K562 (cell line): ENCODE data around the gene DGCR6L. TPM values are rescaled to one million over a fixed set of nuclear protein-coding genes. Genes with fewer than 3 reads are reported as not detected.
A peak's percentile ranks its signal among the peaks of the same experiment; 100 is the strongest.

Experiments
- HNRNPUL1 ChIP-seq: fragments of 200-400 bp; formaldehyde crosslinking; IDR thresholded peaks from 2 replicates; pipeline ENCODE4 v1.6.1; 2017; ENCODE audit warnings: low read length
- RB1 ChIP-seq: fragments of 450-650 bp; IDR thresholded peaks from 2 replicates; pipeline ENCODE4 v1.6.1; 2017; ENCODE audit warnings: low read depth, mild to moderate bottlenecking
- SIN3A ChIP-seq, 2 experiments: fragments of 150-350 bp in 1 of 2; IDR thresholded peaks; 2 replicates each; pipeline ENCODE4 v1.6.1; 2011 to 2016; ENCODE audit warnings: borderline replicate concordance in 2 of 2, low read depth in 2 of 2, low read length in 2 of 2, mild to moderate bottlenecking in 2 of 2, moderate library complexity in 2 of 2; ENCODE audit not compliant: control insufficient read depth in 1 of 2
- polyA plus RNA-seq, 8 experiments: library from polyadenylated mRNA; depleted of rRNA in 4 of 8; stranded (reverse) in 5 of 8; unstranded in 3 of 8; fragments of >200 nt; fragmentation: Nextera tagmentation in 2 of 8; fragmentation: Illumina TruSeq in 1 of 8; extraction: Ambion mirVana in 2 of 8; extraction: Trizol in 1 of 8; gene quantifications; 2 replicates each; pipeline versions ENCODE4 v1.2.1 to v1.2.3, GENCODE V29; 2011 to 2014; ENCODE audit warnings: inconsistent platforms in 1 of 8, missing spikeins in 1 of 8
- total RNA-seq, 7 experiments: library from RNA; depleted of rRNA in 6 of 7; stranded (reverse); fragments of >200 nt in 6 of 7; fragmentation: Illumina TruSeq in 2 of 7; extraction: Trizol in 2 of 7; gene quantifications; 2 replicates each; pipeline versions ENCODE4 v1.2.1 to v1.2.3, GENCODE V29; 2011 to 2021; ENCODE audit warnings: low replicate concordance in 1 of 7
- TF ChIP-seq, protein P1 (sequence below): fragments of 250-450 bp; sonication (Bioruptor Pico); IDR thresholded peaks from 2 replicates; pipeline ENCODE4 v1.4.0; 2020; ENCODE audit warnings: mild to moderate bottlenecking, moderate library complexity
- TF ChIP-seq, protein P2 (sequence below): sonication (generic); formaldehyde crosslinking; IDR thresholded peaks from 2 replicates; pipeline ENCODE4 v1.9.0; 2022; ENCODE audit warnings: mild to moderate bottlenecking, missing genetic modification reagents
- TF ChIP-seq, protein P3 (sequence below): fragments of 250-450 bp; sonication (Bioruptor Pico); IDR thresholded peaks from 2 replicates; pipeline ENCODE4 v1.4.0; 2020; ENCODE audit warnings: mild to moderate bottlenecking, moderate library complexity
- TF ChIP-seq, protein P4 (sequence below): fragments of 250-450 bp; sonication (Bioruptor Pico); IDR thresholded peaks from 2 replicates; pipeline ENCODE4 v1.5.1; 2021; ENCODE audit warnings: mild to moderate bottlenecking

The DGCR6L gene
- total and polyA plus RNA-seq, 9 of the 15 experiments (the other 6 are each of a cell fraction or from before 2014, with no cell fraction given): 3.6 to 151 (median 51.0) TPM

DNA sequence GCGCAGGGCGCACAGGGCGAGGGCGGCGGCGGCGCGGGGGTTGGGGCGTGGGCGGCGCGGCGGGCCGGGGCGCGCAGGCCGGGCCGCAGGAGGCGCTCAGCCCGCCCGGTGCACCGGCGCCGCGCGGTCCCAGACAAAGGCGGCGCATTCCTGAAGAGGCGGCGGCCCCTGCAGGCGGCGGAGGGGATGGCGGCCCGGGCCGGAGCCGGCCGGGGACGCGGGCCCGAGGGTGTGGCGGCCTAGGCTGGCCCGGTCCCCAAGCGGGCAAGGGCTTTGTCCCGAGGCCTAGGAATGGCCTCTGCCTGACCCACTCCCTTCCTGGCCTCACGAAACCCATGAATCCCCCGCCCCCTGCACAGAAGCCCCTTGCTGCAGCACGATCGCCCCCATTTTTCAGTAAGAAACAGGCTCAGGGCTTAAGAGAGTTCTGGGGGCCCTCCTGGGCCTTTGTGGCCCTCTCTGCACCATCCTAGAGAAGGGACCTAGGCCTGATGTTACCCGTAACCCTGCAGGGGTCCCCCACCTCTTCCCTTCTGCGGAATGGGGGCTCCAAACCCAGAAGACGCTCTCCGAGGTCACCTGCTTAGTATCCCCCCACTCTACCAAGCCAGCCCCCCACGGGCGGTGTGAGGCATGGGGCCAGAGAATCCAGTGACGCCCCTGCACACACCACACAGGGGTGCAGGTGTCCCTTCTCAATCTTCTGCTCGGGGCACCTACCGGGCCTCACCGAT, 51.4 kb downstream of the DGCR6L start, which contains the start of gene RTN4R (continued):
- TF ChIP-seq, protein P1, sequence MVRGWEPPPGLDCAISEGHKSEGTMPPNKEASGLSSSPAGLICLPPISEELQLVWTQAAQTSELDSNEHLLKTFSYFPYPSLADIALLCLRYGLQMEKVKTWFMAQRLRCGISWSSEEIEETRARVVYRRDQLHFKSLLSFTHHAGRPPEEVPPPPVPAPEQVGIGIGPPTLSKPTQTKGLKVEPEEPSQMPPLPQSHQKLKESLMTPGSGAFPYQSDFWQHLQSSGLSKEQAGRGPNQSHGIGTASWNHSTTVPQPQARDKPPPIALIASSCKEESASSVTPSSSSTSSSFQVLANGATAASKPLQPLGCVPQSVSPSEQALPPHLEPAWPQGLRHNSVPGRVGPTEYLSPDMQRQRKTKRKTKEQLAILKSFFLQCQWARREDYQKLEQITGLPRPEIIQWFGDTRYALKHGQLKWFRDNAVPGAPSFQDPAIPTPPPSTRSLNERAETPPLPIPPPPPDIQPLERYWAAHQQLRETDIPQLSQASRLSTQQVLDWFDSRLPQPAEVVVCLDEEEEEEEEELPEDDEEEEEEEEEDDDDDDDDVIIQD (CRISPR knock-in tag): peak; percentile 78; the same call in 1 of the 2 replicates
- TF ChIP-seq, protein P2, sequence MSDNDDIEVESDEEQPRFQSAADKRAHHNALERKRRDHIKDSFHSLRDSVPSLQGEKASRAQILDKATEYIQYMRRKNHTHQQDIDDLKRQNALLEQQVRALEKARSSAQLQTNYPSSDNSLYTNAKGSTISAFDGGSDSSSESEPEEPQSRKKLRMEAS (CRISPR knock-in tag): peak; percentile 35
- TF ChIP-seq, protein P3, sequence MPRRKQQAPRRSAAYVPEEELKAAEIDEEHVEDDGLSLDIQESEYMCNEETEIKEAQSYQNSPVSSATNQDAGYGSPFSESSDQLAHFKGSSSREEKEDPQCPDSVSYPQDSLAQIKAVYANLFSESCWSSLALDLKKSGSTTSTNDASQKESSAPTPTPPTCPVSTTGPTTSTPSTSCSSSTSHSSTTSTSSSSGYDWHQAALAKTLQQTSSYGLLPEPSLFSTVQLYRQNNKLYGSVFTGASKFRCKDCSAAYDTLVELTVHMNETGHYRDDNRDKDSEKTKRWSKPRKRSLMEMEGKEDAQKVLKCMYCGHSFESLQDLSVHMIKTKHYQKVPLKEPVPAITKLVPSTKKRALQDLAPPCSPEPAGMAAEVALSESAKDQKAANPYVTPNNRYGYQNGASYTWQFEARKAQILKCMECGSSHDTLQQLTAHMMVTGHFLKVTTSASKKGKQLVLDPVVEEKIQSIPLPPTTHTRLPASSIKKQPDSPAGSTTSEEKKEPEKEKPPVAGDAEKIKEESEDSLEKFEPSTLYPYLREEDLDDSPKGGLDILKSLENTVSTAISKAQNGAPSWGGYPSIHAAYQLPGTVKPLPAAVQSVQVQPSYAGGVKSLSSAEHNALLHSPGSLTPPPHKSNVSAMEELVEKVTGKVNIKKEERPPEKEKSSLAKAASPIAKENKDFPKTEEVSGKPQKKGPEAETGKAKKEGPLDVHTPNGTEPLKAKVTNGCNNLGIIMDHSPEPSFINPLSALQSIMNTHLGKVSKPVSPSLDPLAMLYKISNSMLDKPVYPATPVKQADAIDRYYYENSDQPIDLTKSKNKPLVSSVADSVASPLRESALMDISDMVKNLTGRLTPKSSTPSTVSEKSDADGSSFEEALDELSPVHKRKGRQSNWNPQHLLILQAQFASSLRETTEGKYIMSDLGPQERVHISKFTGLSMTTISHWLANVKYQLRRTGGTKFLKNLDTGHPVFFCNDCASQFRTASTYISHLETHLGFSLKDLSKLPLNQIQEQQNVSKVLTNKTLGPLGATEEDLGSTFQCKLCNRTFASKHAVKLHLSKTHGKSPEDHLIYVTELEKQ: no peak
- TF ChIP-seq, protein P4, sequence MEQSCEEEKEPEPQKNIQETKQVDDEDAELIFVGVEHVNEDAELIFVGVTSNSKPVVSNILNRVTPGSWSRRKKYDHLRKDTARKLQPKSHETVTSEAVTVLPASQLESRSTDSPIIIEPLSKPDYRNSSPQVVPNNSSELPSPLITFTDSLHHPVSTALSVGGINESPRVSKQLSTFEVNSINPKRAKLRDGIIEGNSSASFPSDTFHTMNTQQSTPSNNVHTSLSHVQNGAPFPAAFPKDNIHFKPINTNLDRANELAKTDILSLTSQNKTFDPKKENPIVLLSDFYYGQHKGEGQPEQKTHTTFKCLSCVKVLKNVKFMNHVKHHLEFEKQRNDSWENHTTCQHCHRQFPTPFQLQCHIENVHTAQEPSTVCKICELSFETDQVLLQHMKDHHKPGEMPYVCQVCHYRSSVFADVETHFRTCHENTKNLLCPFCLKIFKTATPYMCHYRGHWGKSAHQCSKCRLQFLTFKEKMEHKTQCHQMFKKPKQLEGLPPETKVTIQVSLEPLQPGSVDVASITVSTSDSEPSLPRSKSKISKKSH (CRISPR knock-in tag): no peak
- TF ChIP-seq RB1 (peak; percentile 100), HNRNPUL1 (no peak), SIN3A (IDR thresholded peaks at IDR 0.05; ENCODE audit: borderline replicate concordance in 2 of 2, control insufficient read depth in 1 of 2, low read depth in 2 of 2, low read length in 2 of 2) (0 out of 4 replicates have a peak, but pooled peaks of 1 of the 2 experiments have one; percentile 10)
